HEK293 (cell line): ENCODE results near the gene RIPOR3.
"Not testable (repeated sequence)": the region's sequence is repeated elsewhere in the genome, so short reads cannot be mapped to it uniquely, and the experiment has no call there.

Experiments
- CTCF ChIA-PET: fragments of 350-600 bp; formaldehyde crosslinking; extraction: SDS; loops from one replicate; lab custom pipeline; 2021; ENCODE audit warnings: antibody characterized with exemption; lab: Yijun Ruan, JAX
- POLR2A ChIA-PET: fragments of 300-600 bp; formaldehyde crosslinking; extraction: SDS; loops from one replicate; lab custom pipeline; 2020; ENCODE audit warnings: antibody characterized with exemption, inconsistent platforms; lab: Yijun Ruan, JAX
- H3K27ac ChIP-seq: fragments of 200-500 bp; sonication (Bioruptor generic); 2 replicates; pipeline ENCODE4 v1.5.1; 2014; ENCODE audit warnings: low read depth, low read length, control low read depth, inconsistent platforms; ENCODE audit errors: extremely low read depth
- H3K36me3 ChIP-seq, 2 experiments: fragments of 200-500 bp in 1 of 2; sonication (Bioruptor generic) in 1 of 2; 1 replicate in 1 of 2; 2 replicates in 1 of 2; pipeline ENCODE4 v1.5.1; 2014 to 2017; ENCODE audit warnings: inconsistent platforms in 2 of 2, low read length in 2 of 2; ENCODE audit not compliant: control insufficient read depth in 2 of 2, insufficient read depth in 1 of 2
- H3K4me1 ChIP-seq: fragments of 200-500 bp; sonication (Bioruptor generic); 2 replicates; pipeline ENCODE4 v1.5.1; 2014; ENCODE audit warnings: mild to moderate bottlenecking, low read length, inconsistent platforms; ENCODE audit not compliant: control insufficient read depth, insufficient read depth
- H3K4me3 ChIP-seq: 2 replicates; pipeline ENCODE4 v1.5.1; 2011; ENCODE audit warnings: low read depth, mild to moderate bottlenecking, control low read depth, low read length, moderate library complexity
- H3K9me3 ChIP-seq: fragments of 200-500 bp; sonication (Bioruptor generic); 2 replicates; pipeline ENCODE4 v1.5.1; 2014; ENCODE audit warnings: low read depth, low read length, inconsistent platforms; ENCODE audit not compliant: control insufficient read depth, insufficient read depth
- FEZF1 ChIP-seq: fragments of 450-650 bp; formaldehyde crosslinking; IDR thresholded peaks from 2 replicates; pipeline ENCODE4 v1.5.1; 2016; ENCODE audit warnings: missing biosample characterization, missing genetic modification characterization
- INSM2 ChIP-seq: fragments of 450-650 bp; formaldehyde crosslinking; IDR thresholded peaks from 2 replicates; pipeline ENCODE4 v1.5.1; 2016; ENCODE audit warnings: missing biosample characterization, missing genetic modification characterization
- KLF8 ChIP-seq: fragments of 450-650 bp; formaldehyde crosslinking; IDR thresholded peaks from 2 replicates; pipeline ENCODE4 v1.5.1; 2016; ENCODE audit warnings: missing biosample characterization, missing genetic modification characterization
- WT1 ChIP-seq: fragments of 450-650 bp; formaldehyde crosslinking; IDR thresholded peaks from 2 replicates; pipeline ENCODE4 v1.5.1; 2016; ENCODE audit warnings: missing biosample characterization, missing genetic modification characterization
- YY2 ChIP-seq: fragments of 450-650 bp; formaldehyde crosslinking; IDR thresholded peaks from 2 replicates; pipeline ENCODE4 v1.5.1; 2016; ENCODE audit warnings: missing biosample characterization, missing genetic modification characterization
- ZFP37 ChIP-seq: fragments of 450-650 bp; formaldehyde crosslinking; IDR thresholded peaks from 2 replicates; pipeline ENCODE4 v1.5.1; 2016; ENCODE audit warnings: missing biosample characterization, missing genetic modification characterization
- ZFP69B ChIP-seq: fragments of 450-650 bp; formaldehyde crosslinking; IDR thresholded peaks from 2 replicates; pipeline ENCODE4 v1.5.1; 2016; ENCODE audit warnings: missing biosample characterization, missing genetic modification characterization
- ZNF121 ChIP-seq: fragments of 450-650 bp; formaldehyde crosslinking; IDR thresholded peaks from 2 replicates; pipeline ENCODE4 v1.5.1; 2016; ENCODE audit warnings: missing biosample characterization, missing genetic modification characterization
- ZNF426 ChIP-seq: fragments of 450-650 bp; formaldehyde crosslinking; IDR thresholded peaks from 2 replicates; pipeline ENCODE4 v1.5.1; 2017; ENCODE audit warnings: missing biosample characterization, missing genetic modification characterization, mild to moderate bottlenecking, inconsistent platforms, moderate library complexity
- ZNF449 ChIP-seq: fragments of 450-650 bp; formaldehyde crosslinking; IDR thresholded peaks from 2 replicates; pipeline ENCODE4 v1.5.1; 2017; ENCODE audit warnings: missing biosample characterization, mild to moderate bottlenecking, missing genetic modification characterization, moderate library complexity
- ZNF513 ChIP-seq: fragments of 450-650 bp; IDR thresholded peaks from 2 replicates; pipeline ENCODE4 v1.5.1; 2018; ENCODE audit warnings: missing biosample characterization, missing genetic modification characterization
- ZNF555 ChIP-seq: fragments of 450-650 bp; formaldehyde crosslinking; conservative IDR thresholded peaks from 2 replicates; pipeline ENCODE4 v1.5.1; 2017; ENCODE audit warnings: missing biosample characterization, mild to moderate bottlenecking, missing genetic modification characterization, inconsistent platforms
- ZNF571 ChIP-seq: fragments of 450-650 bp; formaldehyde crosslinking; IDR thresholded peaks from 2 replicates; pipeline ENCODE4 v1.5.0; 2017; ENCODE audit warnings: missing biosample characterization, missing genetic modification characterization
- ZNF670 ChIP-seq: fragments of 450-650 bp; formaldehyde crosslinking; IDR thresholded peaks from 2 replicates; pipeline ENCODE4 v1.5.1; 2016; ENCODE audit warnings: missing biosample characterization, missing genetic modification characterization, low read depth
- ZNF692 ChIP-seq: fragments of 450-650 bp; formaldehyde crosslinking; IDR thresholded peaks from 2 replicates; pipeline ENCODE4 v1.5.1; 2016; ENCODE audit warnings: missing biosample characterization, missing genetic modification characterization
- ZNF830 ChIP-seq: fragments of 450-650 bp; IDR thresholded peaks from 2 replicates; pipeline ENCODE4 v1.5.0; 2018; ENCODE audit warnings: missing biosample characterization, missing genetic modification characterization, low read depth, mild to moderate bottlenecking, moderate library complexity

Gene RIPOR3

GRCh38 chr20:50600281-50600895 lies 91.0 kb downstream of the RIPOR3 start:
- TF ChIP-seq ZNF121 (tag by site-specific recombination), result 0 out of 2 replicates have a peak, but pooled peaks have one; percentile 21
- TF ChIP-seq YY2 (tag by site-specific recombination), result no peak
- TF ChIP-seq, all 188 proteins: peak for 1
- Histone ChIP-seq H3K4me3 (no peak overlapping the region), H3K27ac (no peak overlapping the region), H3K4me1 (no peaks in the 10 kb centered on the region), H3K36me3 (no peaks in the 10 kb centered on the region), H3K9me3 (no peaks in the 10 kb centered on the region)
- ChIA-PET POLR2A (no interaction called here), CTCF (interaction anchor here (0.7 to 1.3 kb wide), 2 partner anchors 21 to 26 kb away, joined by 3 to 4 read pairs; no protein-coding TSS in a partner anchor)

GRCh38 chr20:50598768-50599167 lies 92.6 kb downstream of the RIPOR3 start:
- H3K9me3 ChIP-seq, H3K36me3 ChIP-seq, H3K27ac ChIP-seq, H3K4me1 ChIP-seq, POLR2A ChIA-PET, H3K4me3 ChIP-seq: not testable (repeated sequence)
- CTCF ChIA-PET, result interaction anchor here (0.8 to 1.6 kb wide), 5 partner anchors 10 to 151 kb away, joined by 3 to 6 read pairs (median 3); no protein-coding TSS in a partner anchor
- TF ChIP-seq ZNF555, result peak; percentile 24

- TF ChIP-seq ZNF571 (tag by site-specific recombination), result no peak
- TF ChIP-seq ZNF513 (tag by site-specific recombination), result no peak
- no peak for TF ChIP-seq ZNF670 (tag by site-specific recombination)
- TF ChIP-seq KLF8 (tag by site-specific recombination), result no peak
- no peak for TF ChIP-seq INSM2 (tag by site-specific recombination)
- no peak for TF ChIP-seq ZNF830 (tag by site-specific recombination)
- no peak for TF ChIP-seq ZNF426 (tag by site-specific recombination)
- TF ChIP-seq WT1 (tag by site-specific recombination), result no peak
- no peak for TF ChIP-seq ZFP69B (tag by site-specific recombination)
- TF ChIP-seq, all 188 proteins: peak for 0
- Histone ChIP-seq H3K4me1 (no peaks in the 10 kb centered on the region), H3K4me3 (no peak overlapping the region), H3K27ac (no peak overlapping the region), H3K36me3 (no peaks in the 10 kb centered on the region), H3K9me3 (no peaks in the 10 kb centered on the region)
- POLR2A ChIA-PET, result no interaction called here
- CTCF ChIA-PET, result interaction anchor here (1.0 to 1.4 kb wide), 3 partner anchors 10 to 65 kb away, joined by 3 to 8 read pairs (median 4); no protein-coding TSS in a partner anchor
These were observed 93.3 kb downstream of the RIPOR3 start for GRCh38 chr20:50598074-50598473.

- no peak overlapping the region for H3K4me3 ChIP-seq
- POLR2A ChIA-PET, result no interaction called here
- H3K27ac ChIP-seq, result no peak overlapping the region
These were observed 93.9 kb downstream of the RIPOR3 start for GRCh38 chr20:50597406-50597969.

More at GRCh38 chr20:50597406-50597969, 93.9 kb downstream of the RIPOR3 start:
- no peaks in the 10 kb centered on the region for H3K36me3 ChIP-seq
- TF ChIP-seq FEZF1 (tag by site-specific recombination) (no peak), ZNF555 (no peak), ZFP37 (tag by site-specific recombination) (no peak), ZNF692 (tag by site-specific recombination) (no peak), ZNF449 (tag by site-specific recombination) (no peak)
- TF ChIP-seq, all 188 proteins: peak for 0
- Histone ChIP-seq H3K4me1 (no peaks in the 10 kb centered on the region), H3K9me3 (no peaks in the 10 kb centered on the region)
- CTCF ChIA-PET, result interaction anchor here (0.6 to 1.4 kb wide), 6 partner anchors 9 to 191 kb away, joined by 3 to 8 read pairs (median 4); no protein-coding TSS in a partner anchor
